Stimulated activated CD8-positive, alpha-beta memory T cell treated with anti-CD3 and anti-CD28 coated beads, Interleukin-12 subunit alpha, Interleukin-12 subunit beta, amount 100 ng/mL, for 1 hour (primary cell): ENCODE measurements around the gene GKN1.

Source experiments
- DNase-seq: peaks from one replicate; pipeline ENCODE4 v3.0.0-alpha.2; 2020; ENCODE audit warnings: low read depth

The GKN1 gene

DNA sequence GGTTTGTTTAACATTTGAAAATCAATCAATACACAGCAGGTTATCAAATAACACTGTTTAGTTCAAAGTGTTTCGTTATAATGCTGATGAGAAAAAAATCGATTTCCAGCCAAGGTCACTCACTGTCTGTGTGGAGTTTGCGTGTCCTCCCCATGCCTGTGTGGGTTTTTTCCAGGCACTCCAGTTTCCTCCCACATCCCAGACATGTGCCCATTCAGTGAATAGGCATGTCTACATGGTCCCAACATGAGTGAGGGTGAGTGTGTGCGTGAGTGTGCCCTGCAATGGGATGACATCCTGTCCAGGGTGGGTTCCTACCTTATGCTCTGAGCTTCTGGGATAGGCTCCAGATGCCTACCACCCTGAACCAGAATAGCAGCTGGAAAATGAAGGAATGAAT is 13.1 kb upstream of the GKN1 start:
- no peak for DNase-seq

DNA sequence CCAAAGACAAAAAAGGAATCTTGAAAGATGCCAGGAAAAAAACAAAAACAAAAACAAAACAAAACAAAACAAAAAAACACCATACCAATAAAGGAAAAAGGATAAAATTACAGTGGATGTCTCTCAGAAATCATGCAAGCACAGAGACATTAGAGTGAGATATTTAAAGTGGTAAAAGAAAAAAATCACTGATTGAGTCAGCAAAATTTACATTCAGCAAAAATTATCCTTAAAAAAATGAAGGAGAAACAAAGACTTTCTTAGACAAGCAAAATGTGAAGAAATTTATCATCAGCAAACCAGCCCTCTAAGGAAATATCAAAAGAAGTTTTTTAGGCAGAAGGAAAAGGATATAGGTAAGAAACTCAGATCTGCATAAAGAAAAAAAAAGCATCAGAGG is 10.2 kb upstream of the GKN1 start:
- no peak for DNase-seq

DNA sequence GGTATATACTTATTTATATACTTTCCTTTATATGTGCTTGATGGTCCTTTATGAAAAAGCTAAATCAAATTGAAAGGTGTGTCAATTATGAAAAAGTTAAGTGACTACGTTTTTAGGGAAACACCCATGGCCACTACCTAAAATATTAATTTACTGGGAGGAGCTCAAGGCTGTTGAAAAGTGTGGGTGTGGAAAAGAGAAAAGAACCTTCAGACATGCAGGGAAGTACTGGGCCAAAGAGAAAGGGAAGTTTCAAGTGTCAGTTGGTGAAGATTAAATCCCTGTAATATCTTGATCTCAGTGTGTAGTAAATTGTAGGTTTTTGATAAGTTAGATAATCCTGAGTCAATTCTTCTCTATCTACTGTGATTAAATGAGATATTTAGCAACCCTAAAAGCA is 6.2 kb upstream of the GKN1 start:
- DNase-seq = no peak

DNA sequence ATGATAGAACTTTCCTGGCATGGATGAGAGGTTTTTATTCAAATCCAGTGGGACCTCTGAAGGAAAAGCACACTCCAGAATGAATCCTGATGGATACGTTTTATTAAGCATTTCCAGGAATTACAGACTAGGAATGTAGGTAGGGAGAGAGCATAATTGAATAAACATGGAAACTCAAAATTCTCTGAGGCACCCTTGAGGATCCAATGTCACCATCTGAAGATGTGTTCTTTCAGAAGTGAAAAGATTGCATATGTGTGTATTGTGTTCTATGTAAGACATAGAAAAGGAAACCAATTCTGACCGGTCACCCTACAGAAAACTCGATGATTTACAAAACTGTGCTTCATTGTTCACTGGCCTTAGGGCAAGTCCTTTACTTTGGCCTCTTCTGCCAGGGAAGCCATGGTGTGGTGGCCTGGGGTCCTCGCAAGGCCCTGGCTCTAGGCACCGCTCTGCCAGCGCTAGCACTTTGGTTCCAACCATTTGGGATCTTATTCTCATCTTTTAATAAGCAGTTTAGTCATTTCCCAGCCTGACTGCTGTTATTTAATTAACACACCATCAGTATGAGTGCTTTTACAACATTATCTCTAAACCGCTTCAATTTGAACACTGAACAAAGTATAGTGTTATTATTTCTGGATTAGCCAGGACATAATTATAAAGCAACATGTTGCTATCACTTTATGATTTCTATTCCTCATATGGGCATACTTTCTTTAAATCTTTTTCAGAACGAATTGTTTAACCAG is 4.5 kb upstream of the GKN1 start:
- no peak for DNase-seq

DNA sequence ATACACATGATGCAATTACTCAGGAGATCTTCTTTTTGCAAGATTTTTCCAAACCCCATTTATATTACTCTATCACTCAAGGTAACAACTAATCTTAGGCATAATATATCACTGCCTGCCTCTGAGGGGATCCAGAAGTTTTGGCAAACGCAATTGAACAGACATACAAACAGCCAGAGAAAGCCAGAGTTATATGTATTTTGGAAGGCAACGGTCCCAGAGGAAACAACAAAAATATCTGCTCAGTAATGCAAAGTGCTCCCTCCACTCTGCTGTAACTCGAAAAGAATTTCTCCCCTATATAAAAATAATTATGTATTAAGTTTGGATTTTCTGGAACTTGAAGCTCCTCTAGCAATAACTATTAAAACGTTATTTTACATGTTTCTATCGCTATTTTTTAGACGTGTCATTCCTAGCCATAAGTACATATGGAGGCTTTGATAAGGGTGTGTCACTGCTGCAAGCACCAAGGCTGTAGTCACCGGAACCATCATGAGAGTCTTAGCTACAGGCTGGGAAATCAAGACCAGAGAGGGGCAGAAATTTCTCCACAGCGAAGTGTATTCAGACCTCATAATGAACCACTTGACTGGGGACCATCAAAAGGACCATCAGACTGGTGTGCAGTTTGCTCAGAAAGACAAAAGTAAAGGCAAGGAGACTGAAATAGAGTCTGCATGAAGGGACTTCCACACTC is 3.7 kb upstream of the GKN1 start:
- no peak for DNase-seq

GRCh38 chr2:68971591-68972231 is 2.7 kb upstream of the GKN1 start:
- DNase-seq = no peak

DNA sequence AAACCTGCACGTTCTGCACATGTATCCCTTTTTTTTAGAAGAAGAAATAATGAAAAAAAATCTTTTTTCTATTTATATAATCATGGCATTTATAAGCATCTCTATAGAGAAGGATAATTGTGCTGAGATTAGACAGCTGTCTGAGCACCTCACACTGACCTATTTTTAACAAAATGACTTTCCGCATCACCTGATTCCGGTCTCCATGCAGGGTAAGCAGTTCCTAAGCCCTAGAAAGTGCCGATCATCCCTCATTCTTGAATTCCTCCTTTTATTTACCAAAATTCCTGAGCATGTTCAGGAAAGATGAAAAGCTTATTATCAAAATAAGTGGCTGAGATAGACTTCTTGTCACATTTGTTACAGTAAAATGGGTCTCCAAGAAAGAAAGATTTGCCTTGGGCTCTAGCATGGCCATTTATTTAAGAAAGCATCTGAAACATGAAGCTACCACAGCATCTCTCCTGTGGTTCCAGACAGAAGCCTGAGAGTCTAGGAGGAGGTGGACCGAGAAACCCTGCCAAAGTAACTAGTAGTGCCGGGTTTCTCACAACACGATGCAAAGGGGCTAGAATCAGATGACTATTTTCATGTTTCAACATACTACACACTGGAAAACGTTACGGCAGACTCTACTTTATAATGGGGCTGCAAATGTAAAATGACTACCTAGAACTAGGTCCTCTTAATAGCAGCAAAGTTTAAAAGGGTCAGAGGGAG is 670 bp downstream of the GKN1 start:
- DNase-seq = no peak

DNA sequence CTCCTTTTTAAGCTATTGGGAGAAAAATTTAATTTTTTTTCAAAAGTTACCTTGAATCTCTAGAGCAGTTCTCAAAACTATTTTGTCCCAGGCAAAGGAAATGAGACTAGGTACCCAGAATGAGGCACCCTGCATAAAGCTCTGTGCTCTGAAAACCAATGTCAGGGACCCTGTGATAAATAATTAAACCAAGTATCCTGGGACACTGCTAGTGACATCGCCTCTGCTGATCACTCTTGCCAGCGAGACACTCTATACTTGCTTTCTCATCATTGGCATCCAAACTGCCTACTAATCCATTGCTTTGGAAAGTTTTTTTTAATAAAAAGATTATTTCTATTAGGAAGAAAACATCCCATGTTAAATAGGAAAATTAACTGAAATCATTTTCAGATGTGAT is 1.4 kb downstream of the GKN1 start:
- no peak for DNase-seq

DNA sequence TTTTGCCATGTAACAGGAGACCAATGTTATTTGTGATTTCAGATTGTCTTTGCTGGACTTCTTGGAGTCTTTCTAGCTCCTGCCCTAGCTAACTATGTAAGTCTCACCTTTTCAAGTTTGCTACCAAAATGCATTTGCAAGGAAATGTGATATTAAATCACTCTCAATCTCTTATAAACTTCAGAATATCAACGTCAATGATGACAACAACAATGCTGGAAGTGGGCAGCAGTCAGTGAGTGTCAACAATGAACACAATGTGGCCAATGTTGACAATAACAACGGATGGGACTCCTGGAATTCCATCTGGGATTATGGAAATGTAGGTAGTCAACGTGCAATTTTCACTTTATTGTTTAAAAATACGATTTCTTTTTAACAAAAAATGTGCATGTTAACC is 3.0 kb downstream of the GKN1 start:
- DNase-seq = no peak

DNA sequence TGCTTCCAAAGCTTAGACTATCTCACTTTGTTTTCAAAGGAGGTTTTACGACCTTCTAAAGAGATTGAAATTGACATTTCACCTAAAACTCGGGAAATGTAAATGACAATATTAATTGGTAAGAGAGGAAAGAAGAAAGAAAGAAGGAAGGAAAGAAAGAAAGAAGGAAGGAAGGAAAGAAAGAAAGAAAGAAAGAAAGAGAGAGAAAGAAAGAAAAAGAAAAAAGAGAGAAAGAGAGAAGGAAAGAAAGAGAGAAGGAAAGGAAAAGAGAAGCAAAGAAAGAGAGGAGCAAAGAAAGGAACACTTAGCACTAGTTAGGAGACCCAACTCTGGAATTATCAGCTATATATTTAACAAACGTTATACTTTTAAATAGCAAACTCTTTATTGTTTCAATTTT is 3.7 kb downstream of the GKN1 start:
- no peak for DNase-seq

DNA sequence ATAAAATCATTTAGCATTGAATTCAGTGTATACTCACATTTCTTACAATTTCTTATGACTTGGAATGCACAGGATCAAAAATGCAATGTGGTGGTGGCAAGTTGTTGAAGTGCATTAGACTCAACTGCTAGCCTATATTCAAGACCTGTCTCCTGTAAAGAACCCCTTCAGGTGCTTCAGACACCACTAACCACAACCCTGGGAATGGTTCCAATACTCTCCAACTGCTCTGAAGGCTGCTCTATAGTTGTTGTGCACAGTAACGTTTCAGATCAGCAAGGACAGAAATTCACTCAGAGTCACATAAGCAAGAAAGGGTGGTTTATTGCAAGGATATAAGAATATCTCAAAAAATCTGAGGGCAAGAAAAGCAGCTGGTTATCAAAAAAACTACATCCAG is 6.5 kb downstream of the GKN1 start:
- no peak for DNase-seq

DNA sequence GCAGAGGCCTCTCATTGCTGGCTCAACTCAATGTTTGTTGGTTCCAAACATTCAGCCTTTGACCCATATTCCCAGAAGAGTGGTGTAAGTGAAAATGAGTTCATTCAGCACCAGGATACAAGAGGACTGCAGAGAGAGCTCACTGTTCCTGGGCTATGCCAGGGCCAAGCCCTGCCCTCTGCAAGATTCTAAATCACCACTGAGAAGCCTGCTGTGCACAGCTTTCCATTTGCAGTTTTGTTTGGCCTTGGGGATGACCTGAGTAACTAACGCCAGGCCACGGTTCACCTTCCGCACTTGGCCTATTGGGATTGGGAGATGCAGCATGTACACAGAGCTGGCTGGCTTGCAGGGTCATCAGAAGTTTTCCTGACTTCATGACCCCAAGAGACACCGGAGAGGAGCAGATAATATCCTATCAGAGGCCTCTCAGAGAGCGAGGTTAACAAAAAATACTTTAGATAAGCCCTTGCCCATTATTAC is 12.6 kb downstream of the GKN1 start:
- DNase-seq = no peak

DNA sequence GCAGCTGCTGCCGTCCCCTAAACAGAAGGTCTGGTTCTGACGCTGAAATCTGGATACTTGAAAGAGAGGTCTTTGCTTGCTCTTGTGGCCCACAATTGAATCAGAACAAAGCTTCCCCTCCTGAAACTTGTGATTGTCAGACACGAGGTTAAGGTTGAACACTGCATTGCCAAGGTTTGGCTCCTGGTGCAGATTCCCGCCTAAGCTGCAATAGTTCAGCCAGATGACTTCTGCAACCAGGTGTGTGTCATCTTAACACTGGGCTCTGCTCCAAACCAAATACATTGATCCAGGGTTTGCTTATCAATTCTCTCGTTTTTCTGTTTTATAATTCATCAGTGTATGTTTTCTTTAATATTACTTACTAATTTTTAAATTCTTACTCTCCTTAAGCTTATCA is 14.6 kb downstream of the GKN1 start:
- no peak for DNase-seq

DNA sequence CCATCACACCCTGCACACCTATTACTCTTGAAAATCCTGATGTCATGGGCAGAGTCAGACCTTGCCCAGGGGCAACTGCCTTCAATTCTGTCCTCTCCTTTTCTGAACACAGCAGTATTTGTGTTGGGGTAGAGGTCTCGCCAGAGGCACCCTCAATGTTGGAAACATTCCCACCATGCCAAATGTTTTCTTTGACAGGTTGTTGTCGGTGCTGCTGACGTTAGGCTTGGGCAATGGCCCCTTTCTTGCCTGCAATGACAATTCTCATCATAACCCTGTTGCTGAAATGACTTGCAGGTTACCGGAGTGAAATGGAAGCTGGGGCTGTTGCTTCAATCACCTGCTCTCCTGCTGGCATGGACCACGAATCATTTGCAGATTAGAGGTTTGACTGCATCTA is 17.9 kb downstream of the GKN1 start:
- DNase-seq = no peak

GRCh38 chr2:68992933-68993332 is 18.5 kb downstream of the GKN1 start:
- no peak for DNase-seq

- DNase-seq = no peak
Observed at GRCh38 chr2:68993660-68994059, 19.2 kb downstream of the GKN1 start.

- DNase-seq = no peak
Observed at GRCh38 chr2:68994864-68995263, 20.4 kb downstream of the GKN1 start.

DNA sequence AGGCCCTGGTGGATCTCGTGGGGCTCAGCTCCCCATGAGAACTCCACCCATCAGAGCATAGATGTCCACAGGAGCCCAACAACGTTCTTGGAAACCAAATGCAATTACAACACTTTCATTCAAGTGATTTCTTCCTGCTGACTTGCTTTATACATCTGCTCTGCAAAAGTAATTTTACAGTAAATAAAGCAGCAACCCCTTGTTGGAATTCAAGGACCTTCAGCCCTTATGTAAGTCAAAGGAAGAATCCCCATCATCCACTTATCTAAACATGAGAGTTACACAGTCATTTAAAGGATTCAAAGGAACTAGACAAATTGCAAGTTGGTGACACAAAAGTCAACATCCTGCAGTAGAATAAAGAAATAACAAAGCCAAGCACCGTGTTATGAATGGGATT is 21.5 kb downstream of the GKN1 start:
- no peak for DNase-seq

DNA sequence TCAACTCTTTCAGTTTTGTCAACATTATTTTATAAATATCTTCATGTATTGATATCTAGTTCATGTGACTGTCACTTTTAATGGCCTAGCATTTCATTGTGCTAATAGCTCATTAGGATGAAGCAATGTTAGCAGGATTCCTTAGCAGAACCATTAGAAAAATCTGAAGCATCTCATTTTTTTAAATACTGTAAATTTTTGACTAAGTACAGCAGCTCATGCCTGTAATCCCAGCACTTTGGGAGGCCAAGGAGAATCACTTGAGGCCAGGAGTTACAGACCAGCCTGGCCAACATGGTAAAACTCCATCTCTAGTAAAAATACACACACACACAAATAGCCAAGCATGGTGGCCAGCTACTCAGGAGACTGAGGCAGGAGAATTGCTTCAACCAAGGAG is 23.0 kb downstream of the GKN1 start:
- no peak for DNase-seq

DNA sequence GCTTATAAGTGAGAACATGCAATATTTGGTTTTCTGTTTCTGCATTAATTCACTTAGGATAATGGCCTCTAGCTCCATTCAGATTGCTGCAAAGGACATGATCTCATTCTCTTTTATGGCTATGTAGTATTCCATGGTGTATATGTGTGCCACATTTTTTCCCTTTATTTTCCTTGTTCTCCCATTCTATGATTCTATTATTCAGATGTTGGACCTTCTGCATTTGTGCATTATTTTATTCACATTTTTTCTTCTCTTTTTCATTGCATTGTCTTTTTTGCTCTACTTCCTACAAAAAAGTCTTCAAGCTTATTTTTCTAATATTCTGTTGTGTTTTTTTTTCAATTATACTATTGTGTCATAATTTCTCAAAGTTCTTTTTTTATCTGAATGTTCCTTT is 27.4 kb downstream of the GKN1 start:
- no peak for DNase-seq

- DNase-seq = no peak
Observed at GRCh38 chr2:69003731-69004130, 29.3 kb downstream of the GKN1 start.

DNA sequence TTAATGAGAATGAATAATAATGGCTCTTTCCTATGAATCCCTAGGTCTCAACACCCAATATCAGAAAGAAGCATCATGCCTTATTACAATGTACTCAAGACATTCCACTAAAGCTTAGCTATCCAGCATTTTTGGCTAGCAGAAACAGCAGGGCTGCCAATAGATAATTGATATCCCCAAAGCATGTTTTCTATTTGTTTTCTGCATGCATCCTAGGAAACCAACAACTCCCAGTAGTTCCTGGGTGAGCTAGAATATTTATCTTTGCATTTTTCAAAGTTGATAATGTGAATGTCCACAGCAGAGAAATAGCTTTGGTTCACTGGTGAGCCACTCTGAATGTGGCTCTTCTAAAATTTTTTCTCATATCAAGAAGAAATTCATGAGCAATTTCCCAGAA is 32.7 kb downstream of the GKN1 start:
- DNase-seq = no peak

DNA sequence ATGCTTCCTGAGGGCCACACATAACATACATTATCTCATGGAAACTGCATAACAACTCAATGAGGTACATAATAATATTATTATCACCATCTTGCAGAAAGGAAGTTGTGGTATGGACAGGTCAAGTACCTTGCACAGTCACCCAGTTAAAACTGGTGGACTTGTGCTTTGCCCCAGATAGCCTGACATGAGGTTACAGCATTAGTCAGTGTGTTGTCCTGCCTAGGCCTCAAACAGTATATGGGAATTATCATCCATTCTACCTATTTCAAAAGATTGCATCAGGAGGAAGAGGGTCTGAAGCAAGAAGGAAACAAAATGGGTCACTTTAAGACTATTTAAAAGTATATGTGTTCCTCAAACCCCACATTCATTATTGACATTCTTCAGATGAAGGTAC is 33.2 kb downstream of the GKN1 start:
- no peak for DNase-seq
